NCI-H1105 (cell line): Measurements from ENCODE around the gene PRDM12.

Source experiments
- DNase-seq: peaks from one replicate; lab custom pipeline; 2025; lab: John Stamatoyannopoulos, UW

PRDM12 gene

GRCh38 chr9:130635721-130636647 lies 28.4 kb upstream of the PRDM12 start:
- no peak for DNase-seq

- DNase-seq: no peak
These were observed 27.8 kb upstream of the PRDM12 start for GRCh38 chr9:130636648-130637020.

- no peak for DNase-seq
These were observed 25.9 kb upstream of the PRDM12 start for GRCh38 chr9:130638284-130639123.

- DNase-seq: peak; percentile 85
These were observed 25.1 kb upstream of the PRDM12 start for GRCh38 chr9:130639124-130639765.

DNA sequence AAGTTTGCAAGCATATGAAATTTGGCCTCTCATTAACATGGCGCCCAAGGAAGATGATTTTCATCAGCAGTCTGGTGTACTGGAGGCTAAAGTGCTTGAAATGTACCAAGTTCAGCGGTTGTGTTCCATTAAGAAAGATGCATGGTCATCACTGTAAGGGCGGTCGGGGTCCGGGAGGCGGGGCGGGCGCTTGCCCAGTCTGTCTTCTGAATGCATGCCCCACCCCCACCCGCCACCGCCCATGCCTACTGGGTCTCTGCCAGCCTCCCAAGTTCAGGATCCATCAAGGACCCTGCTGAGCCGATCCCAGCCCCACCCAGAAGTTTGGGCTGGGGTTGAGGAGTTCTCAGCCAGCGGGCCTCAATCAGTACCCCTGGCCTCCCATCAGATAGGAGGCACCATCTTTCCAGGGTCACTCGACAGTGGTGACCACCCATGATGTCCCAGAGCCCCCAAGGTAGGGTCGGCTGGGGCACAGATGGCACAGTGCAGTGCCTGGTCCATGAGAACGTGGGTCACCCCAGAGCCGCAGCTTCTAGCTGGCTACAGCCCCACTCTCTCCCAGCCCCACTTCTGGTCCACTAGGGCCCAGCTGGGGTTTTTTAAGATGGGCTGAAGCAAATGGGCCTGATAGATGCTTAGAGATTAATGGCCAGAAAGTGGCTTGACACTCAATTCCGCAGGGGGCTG lies 24.4 kb upstream of the PRDM12 start:
- no peak for DNase-seq

DNA sequence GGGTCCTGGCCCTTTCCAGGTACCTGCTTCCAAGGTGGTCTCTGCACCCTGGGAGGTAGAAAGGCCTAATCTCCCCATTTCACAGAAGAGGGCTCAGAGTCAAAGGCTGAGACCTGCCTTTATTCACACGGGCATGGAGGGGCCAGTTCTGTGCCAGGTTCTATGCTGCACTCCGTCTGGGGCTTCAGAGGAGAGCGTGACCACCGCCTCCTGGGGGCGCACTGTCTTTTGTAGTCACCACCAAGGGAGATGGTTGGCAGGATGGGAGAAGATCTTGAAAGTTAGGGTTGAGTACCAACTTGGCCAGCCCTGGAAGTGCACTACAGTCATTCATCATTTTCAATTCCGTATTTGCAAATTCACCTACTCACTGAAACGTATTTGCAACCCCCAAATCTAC lies 23.7 kb upstream of the PRDM12 start:
- no peak for DNase-seq

- DNase-seq: no peak
These were observed 21.5 kb upstream of the PRDM12 start for GRCh38 chr9:130642926-130643325.

GRCh38 chr9:130651221-130651620 lies 13.2 kb upstream of the PRDM12 start:
- DNase-seq: no peak

DNA sequence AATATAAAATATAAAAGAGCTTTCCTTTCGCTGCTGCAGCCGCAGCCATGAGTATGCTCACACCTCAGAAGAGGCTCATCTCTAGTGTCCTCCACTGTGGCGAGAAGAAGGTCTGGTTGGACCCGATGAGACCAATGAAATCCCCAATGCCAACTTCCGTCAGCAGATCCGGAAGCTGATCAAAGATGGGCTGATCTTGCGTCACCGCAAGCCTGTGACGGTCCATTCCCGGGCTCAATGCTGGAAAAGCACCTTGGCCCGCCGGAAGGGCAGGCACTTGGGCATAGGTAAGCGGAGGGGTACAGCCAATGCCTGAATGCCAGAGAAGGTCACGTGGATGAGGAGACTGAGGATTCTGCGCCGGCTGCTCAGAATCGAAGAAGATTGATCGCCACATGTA lies 12.6 kb upstream of the PRDM12 start:
- no peak for DNase-seq

- DNase-seq: no peak
These were observed 9.5 kb upstream of the PRDM12 start for GRCh38 chr9:130654879-130655278.

DNA sequence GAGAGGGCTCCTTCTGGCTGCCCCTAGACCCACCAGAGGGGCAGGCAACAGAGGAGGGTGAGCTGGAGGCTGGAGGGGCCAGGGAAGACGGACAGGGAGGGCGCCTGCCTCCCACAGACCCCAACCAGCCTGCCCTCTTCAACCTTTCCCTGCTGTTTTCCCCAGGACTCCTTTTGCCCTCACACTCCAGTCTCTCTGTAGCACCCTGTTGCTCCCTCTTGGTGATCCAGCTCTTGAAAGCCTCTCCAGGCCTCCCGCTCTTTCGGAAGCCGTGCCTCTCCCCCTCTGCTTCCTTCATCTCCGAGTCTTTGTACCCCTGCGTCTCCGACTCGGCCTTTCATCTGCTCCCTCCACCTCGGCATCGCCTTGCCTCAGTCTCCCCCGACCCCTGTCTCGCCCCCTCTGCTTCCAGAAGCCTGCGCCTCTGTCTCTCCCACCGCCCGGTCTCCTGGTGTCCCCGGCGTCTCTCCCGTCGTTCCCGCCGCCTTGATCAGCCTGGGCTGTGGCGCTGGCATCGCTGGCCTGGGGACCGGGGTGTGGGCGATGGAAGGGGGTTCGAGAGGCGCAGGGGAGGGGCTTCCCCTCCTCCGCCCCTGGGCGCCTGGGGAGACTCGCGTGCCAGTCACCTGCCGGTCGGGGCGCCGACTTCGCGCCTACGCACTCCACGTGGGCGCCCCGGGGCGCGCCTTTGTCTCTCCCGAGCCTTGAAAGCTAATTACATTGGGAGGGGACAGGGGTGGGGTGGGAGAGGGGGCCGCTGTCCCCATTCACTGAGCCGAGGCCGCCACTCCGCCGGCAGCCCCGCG lies 5.3 kb upstream of the PRDM12 start:
- DNase-seq: no peak

DNA sequence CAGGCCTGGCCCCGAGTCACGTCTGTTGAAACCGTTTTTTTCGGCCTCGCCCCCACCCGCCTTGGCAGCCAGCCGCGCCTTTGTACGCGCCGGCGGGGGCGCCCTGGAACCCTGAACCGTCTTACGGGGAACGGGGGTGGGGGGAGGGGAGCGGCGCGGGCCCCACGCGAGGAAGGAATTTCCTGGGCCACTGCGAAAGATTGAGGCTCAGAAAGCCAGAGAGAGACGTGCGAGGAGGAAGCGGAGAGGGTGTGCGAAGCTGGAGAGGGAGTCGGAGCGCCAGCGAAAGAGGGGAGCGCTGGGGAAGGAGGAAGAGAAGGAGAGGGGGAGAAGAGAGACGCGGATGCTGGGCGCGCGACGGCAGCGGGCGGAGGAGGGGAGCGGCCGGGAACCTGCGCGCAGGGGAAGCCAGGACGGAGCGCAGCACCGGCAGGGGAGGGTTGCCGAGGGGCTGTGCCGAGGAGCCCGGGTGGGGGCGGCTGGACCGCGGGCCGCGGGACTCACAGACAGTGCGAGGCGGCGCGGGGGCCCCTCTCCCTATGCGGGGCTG lies 4.6 kb upstream of the PRDM12 start:
- no peak for DNase-seq

- no peak for DNase-seq
These were observed 4.1 kb upstream of the PRDM12 start for GRCh38 chr9:130660326-130660682.

- no peak for DNase-seq
These were observed 3.5 kb upstream of the PRDM12 start for GRCh38 chr9:130660683-130661450.

GRCh38 chr9:130661451-130662098 lies 2.8 kb upstream of the PRDM12 start:
- no peak for DNase-seq

DNA sequence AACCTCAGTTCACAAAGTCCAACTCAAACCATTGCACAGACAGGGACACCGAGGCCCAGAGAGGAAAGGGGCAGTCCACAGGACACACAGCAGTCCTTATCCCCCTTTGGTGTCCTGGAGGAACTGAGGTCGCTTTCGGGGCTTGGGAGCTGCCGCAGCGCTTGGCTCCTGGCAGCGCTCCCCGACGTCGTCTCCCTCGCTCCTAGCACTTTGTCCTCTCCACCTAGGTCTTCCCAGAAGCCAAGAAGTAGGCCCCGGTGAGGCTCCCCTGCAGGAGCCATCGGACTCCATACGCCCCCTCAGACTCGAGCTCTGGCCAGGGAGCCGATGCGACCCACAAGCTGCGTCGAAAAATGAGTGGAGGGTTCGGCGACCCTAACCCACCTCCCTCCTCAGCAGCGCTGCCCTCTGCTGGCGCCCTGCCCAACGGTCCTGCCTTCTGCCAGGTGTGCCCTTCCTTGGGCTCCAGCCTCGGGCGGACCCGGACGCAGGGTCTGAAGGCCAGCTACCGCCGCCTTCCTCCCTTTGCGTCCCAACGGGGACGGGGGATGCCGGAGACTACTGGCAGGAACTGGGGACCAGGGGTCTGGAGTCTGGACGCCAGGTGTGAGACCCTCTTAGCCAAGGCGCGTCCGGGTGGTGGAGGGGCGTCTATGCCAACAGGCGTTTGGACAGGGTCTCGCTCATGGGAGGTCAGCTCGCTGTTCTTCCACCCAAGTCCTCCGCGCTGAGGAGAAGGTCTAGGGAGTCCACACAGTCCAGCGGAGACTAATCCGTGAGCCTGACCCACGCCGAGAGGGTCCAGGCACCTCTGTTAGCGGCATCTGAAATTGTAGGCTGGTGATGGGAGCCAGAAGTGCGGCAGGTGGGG lies 2.1 kb upstream of the PRDM12 start:
- no peak for DNase-seq

DNA sequence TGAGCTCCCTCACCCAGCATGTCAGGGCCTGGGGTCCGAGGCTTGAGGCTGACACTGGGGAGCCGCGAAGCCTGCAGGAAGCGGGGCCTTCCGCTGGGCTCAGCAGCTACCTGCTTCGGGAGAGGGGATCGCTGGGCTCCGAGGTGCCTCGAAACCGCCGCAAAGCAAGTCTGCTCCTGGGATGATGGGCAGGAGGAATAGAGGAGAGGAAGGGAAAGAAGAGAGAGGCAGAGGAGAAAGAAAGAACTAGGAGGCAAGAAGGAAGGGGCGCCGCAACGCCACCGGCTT lies 1.5 kb upstream of the PRDM12 start:
- no peak for DNase-seq

- no peak for DNase-seq
These were observed 977 bp upstream of the PRDM12 start for GRCh38 chr9:130663258-130663976.
